Endothelial cell of umbilical vein (primary cell): ENCODE data around the gene IFT27. TPM values are rescaled to one million over a fixed set of nuclear protein-coding genes. Genes with fewer than 3 reads are reported as not detected.

Source experiments
- BruUV-seq: library from RNA; stranded (reverse); fragments of 400-500 nt; replicated peaks from 2 replicates; lab custom pipeline; 2021; lab: Mats Ljungman, UMichigan
- CTCF ChIA-PET: fragments of 300-600, 350-600 bp; sonication (Branson Sonifier 250); formaldehyde crosslinking; loops from one replicate; lab custom pipeline; 2021; ENCODE audit warnings: antibody characterized with exemption, inconsistent platforms; lab: Charles Lee
- POLR2A ChIA-PET: fragments of 300-600, 350-600 bp; sonication (Branson Sonifier 250); formaldehyde crosslinking; loops from one replicate; lab custom pipeline; 2021; ENCODE audit warnings: antibody characterized with exemption, inconsistent platforms; lab: Charles Lee
- DNase-seq: peaks from one replicate; pipeline ENCODE4 v3.0.0-alpha.2; 2011; ENCODE audit warnings: low read depth, low spot score
- FAIRE-seq: peaks from 2 replicates; lab custom pipeline; 2011; peaks lifted over from hg19 to GRCh38; lab: Jason Lieb, UNC
- H2AFZ ChIP-seq: 2 replicates; pipeline ENCODE4 v1.6.0; 2012; ENCODE audit warnings: low read depth, low read length, control low read depth, inconsistent platforms
- H3K27ac ChIP-seq: 2 replicates; pipeline ENCODE4 v1.5.1; 2011; ENCODE audit warnings: low read depth, mild to moderate bottlenecking, control low read depth, low read length, moderate library complexity; ENCODE audit not compliant: insufficient read depth
- H3K27me3 ChIP-seq, 2 experiments: 2 replicates each; pipeline versions ENCODE4 v1.6.0 to v1.6.1; 2011; ENCODE audit warnings: low read length in 2 of 2, mixed read lengths in 1 of 2; ENCODE audit not compliant: control insufficient read depth in 2 of 2, insufficient read depth in 2 of 2
- H3K36me3 ChIP-seq, 2 experiments: 2 replicates in 1 of 2; 3 replicates in 1 of 2; pipeline ENCODE4 v1.5.1; 2011; ENCODE audit warnings: low read length in 2 of 2, mild to moderate bottlenecking in 1 of 2, moderate library complexity in 1 of 2; ENCODE audit not compliant: control insufficient read depth in 2 of 2, insufficient read depth in 2 of 2; ENCODE audit errors: extremely low read depth in 1 of 2
- H3K4me1 ChIP-seq: 3 replicates; pipeline ENCODE4 v1.5.1; 2011; ENCODE audit warnings: mild to moderate bottlenecking, low read length; ENCODE audit not compliant: control insufficient read depth, insufficient read depth; ENCODE audit errors: extremely low read depth
- H3K4me2 ChIP-seq: 2 replicates; pipeline ENCODE4 v1.6.1; 2011; ENCODE audit warnings: low read length, control low read depth, mixed read lengths; ENCODE audit not compliant: insufficient read depth
- H3K4me3 ChIP-seq, 3 experiments: fragments of 200-600 bp in 1 of 3; sonication (generic), shearing (Covaris generic) in 1 of 3; replicated peaks in 1 of 3; 2 replicates each; pipeline ENCODE4 v1.5.1; 2011 to 2016; ENCODE audit warnings: control low read depth in 3 of 3, low read length in 3 of 3, mild to moderate bottlenecking in 2 of 3, inconsistent platforms in 1 of 3, low read depth in 1 of 3, moderate library complexity in 1 of 3; ENCODE audit not compliant: insufficient read depth in 1 of 3
- H3K79me2 ChIP-seq: 2 replicates; pipeline ENCODE4 v1.6.0; 2012; ENCODE audit warnings: low read length, inconsistent platforms; ENCODE audit not compliant: control insufficient read depth, insufficient read depth
- H3K9ac ChIP-seq: replicated peaks from 2 replicates; pipeline ENCODE3; 2011; ENCODE audit warnings: low read length, control low read depth; ENCODE audit not compliant: insufficient read depth; ENCODE audit errors: extremely low read depth
- H3K9me1 ChIP-seq: replicated peaks from 3 replicates; pipeline ENCODE4 v1.6.0; 2011; ENCODE audit warnings: mild to moderate bottlenecking, low read length; ENCODE audit not compliant: control insufficient read depth, insufficient read depth; ENCODE audit errors: extremely low read depth
- H3K9me3 ChIP-seq: replicated peaks from 2 replicates; pipeline ENCODE4 v1.5.1; 2012; ENCODE audit warnings: low read length, inconsistent platforms; ENCODE audit not compliant: control insufficient read depth, insufficient read depth
- H4K20me1 ChIP-seq: replicated peaks from 2 replicates; pipeline ENCODE3; 2011; ENCODE audit warnings: mild to moderate bottlenecking, low read length; ENCODE audit not compliant: control insufficient read depth, insufficient read depth; ENCODE audit errors: extremely low read depth
- EZH2 ChIP-seq: IDR thresholded peaks from 2 replicates; pipeline ENCODE4 v1.6.1; 2012; ENCODE audit warnings: borderline replicate concordance, low read depth, mild to moderate bottlenecking, moderate library complexity, low read length, inconsistent platforms; ENCODE audit not compliant: severe bottlenecking
- FOS ChIP-seq: IDR thresholded peaks from 2 replicates; pipeline ENCODE4 v1.6.1; 2011; ENCODE audit warnings: mild to moderate bottlenecking, low read length, moderate library complexity, borderline replicate concordance; ENCODE audit not compliant: insufficient read depth
- GATA2 ChIP-seq: IDR thresholded peaks from 2 replicates; pipeline ENCODE4 v1.7.0; 2011; ENCODE audit warnings: low read depth, mild to moderate bottlenecking, moderate library complexity, mixed read lengths, low read length; ENCODE audit not compliant: insufficient read length, insufficient read depth
- JUN ChIP-seq: IDR thresholded peaks from 2 replicates; pipeline ENCODE4 v1.6.1; 2011; ENCODE audit warnings: borderline replicate concordance, low read depth; ENCODE audit not compliant: insufficient read length, insufficient read depth
- MYC ChIP-seq: IDR thresholded peaks from one replicate; pipeline ENCODE4 v1.6.1; 2011; ENCODE audit warnings: mild to moderate bottlenecking, low read depth, low read length
- POLR2A ChIP-seq: IDR thresholded peaks from 2 replicates; pipeline ENCODE4 v1.6.1; 2012; ENCODE audit warnings: low read depth, mild to moderate bottlenecking, control low read depth, low read length
- POLR2AphosphoS5 ChIP-seq: IDR thresholded peaks from 2 replicates; pipeline ENCODE4 v1.6.1; 2012; ENCODE audit warnings: low read depth, mild to moderate bottlenecking, control low read depth, low read length, moderate library complexity; ENCODE audit not compliant: insufficient read depth
- dilution Hi-C: fragments of 300-500 bp; cut with MboI; formaldehyde crosslinking; loops from one replicate; pipeline ENCODE4 v1.15.0; 2019; ENCODE audit warnings: low sequenced_read_pairs; ENCODE audit not compliant: extremely low pct_ligation_motif_present
- intact Hi-C: fragments of 100-400 bp; cut with micrococcal nuclease; formaldehyde crosslinking; loops from one replicate; pipeline ENCODE4 v1.10.0; 2022
- polyA plus RNA-seq, 4 experiments: library from polyadenylated mRNA; depleted of rRNA in 3 of 4; stranded (reverse) in 3 of 4; unstranded in 1 of 4; fragments of >200 nt; gene quantifications; 2 replicates each; pipeline versions ENCODE4 v1.2.1 to v1.2.3, GENCODE V29; 2011 to 2012; ENCODE audit warnings: missing spikeins in 1 of 4
- total RNA-seq: library from RNA; stranded (reverse); gene quantifications from 2 replicates; pipeline ENCODE4 v1.2.3, GENCODE V29; 2021
- TF ChIP-seq, protein P1 (sequence below): IDR thresholded peaks from 2 replicates; pipeline ENCODE4 v1.6.1; 2011; ENCODE audit not compliant: insufficient read depth, insufficient read length
- TF ChIP-seq, protein P2 (sequence below), 2 donors: IDR thresholded peaks; 1 replicate in 1 of 2; 2 replicates in 1 of 2; pipeline ENCODE4 v1.5.1; 2011; ENCODE audit warnings: low read length in 2 of 2, mild to moderate bottlenecking in 2 of 2, moderate library complexity in 2 of 2, control low read depth in 1 of 2, inconsistent platforms in 1 of 2, low read depth in 1 of 2; ENCODE audit not compliant: insufficient read depth in 1 of 2; ENCODE audit errors: extremely low read depth in 1 of 2

The IFT27 gene
- total and polyA plus RNA-seq, 2 donors (not counting 3 experiments of a cell fraction or from before 2014, with no cell fraction given) = 29.9 to 33.7 TPM

DNA sequence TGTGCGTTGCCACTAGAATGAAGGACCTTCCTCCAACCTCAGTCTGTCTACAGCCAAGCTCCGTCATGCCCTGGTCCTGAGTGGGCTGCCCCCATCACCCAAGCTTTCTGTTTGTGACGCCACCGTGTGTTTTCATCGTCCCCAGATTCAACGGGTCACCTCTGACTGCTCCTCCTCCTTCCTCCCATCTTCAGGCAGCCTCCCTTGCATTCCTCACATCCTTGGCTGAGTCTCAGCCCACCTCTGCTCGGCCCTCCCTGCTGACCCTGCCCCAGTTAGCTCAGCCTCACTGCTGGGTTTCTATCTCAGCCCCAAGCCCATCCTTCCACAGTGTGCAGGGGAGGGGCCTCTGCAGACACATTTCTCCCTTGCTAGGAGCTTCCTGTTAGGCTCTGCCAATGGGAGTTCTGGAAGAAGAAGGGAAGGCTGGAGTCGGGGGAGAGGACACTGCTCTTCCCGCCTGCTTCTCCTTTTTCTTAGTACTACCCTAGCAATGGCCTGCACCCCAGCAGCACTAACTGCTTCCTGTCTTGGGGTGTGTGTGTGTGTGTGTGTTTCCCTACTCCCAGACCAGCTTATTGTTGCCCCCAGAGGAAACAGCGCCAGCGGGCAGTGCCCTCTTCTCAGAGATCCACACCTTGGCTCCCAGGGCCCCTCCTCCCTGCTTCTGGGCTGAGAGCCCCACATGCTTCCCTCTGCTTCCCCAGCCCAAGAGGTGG lies 5.2 kb downstream of the IFT27 start:
- H3K4me1 ChIP-seq = peaks cover 9% of the 10 kb centered on the region
- no peaks in the 10 kb centered on the region for H3K9me3 ChIP-seq
- ChIA-PET POLR2A (no interaction called here), CTCF (interaction anchor here (6.5 kb wide), 1 partner anchor 13 kb away, joined by 39 read pairs; no protein-coding TSS in a partner anchor)
- no peak overlapping the region for H2AFZ ChIP-seq
- FAIRE-seq (no peak), DNase-seq (no peak)
- H3K27ac ChIP-seq = no peak overlapping the region
- no peaks in the 10 kb centered on the region for H3K27me3 ChIP-seq
- TF ChIP-seq MYC (no peak), POLR2AphosphoS5 (no peak), POLR2A (no peak), GATA2 (no peak), EZH2 (no peak), JUN (no peak), FOS (no peak)
- TF ChIP-seq, protein P1, sequence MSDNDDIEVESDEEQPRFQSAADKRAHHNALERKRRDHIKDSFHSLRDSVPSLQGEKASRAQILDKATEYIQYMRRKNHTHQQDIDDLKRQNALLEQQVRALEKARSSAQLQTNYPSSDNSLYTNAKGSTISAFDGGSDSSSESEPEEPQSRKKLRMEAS = no peak
- TF ChIP-seq, protein P2, sequence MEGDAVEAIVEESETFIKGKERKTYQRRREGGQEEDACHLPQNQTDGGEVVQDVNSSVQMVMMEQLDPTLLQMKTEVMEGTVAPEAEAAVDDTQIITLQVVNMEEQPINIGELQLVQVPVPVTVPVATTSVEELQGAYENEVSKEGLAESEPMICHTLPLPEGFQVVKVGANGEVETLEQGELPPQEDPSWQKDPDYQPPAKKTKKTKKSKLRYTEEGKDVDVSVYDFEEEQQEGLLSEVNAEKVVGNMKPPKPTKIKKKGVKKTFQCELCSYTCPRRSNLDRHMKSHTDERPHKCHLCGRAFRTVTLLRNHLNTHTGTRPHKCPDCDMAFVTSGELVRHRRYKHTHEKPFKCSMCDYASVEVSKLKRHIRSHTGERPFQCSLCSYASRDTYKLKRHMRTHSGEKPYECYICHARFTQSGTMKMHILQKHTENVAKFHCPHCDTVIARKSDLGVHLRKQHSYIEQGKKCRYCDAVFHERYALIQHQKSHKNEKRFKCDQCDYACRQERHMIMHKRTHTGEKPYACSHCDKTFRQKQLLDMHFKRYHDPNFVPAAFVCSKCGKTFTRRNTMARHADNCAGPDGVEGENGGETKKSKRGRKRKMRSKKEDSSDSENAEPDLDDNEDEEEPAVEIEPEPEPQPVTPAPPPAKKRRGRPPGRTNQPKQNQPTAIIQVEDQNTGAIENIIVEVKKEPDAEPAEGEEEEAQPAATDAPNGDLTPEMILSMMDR (IDR thresholded peaks at IDR 0.05; ENCODE audit: extremely low read depth in 1 of 2, insufficient read depth in 1 of 2, low read depth in 1 of 2, low read length in 2 of 2) = no peak
- dilution Hi-C loops (loop anchor here (10.0 kb wide), 1 partner anchor 64 kb away; no protein-coding TSS in a partner anchor), intact Hi-C loops (no loop called here)
- BruUV-seq = no TSS peak
- no peak overlapping the region for H3K4me3 ChIP-seq
- H3K79me2 ChIP-seq = no peaks in the 10 kb centered on the region
- no peak overlapping the region for H3K4me2 ChIP-seq
- H4K20me1 ChIP-seq = no peaks in the 10 kb centered on the region
- H3K36me3 ChIP-seq = peaks cover 0 to 7% of the 10 kb centered on the region in 2 experiments
- no peaks in the 10 kb centered on the region for H3K9me1 ChIP-seq
- no peak overlapping the region for H3K9ac ChIP-seq
